Measurements from ENCODE around the gene TMEM253. TPM values are rescaled to one million over a fixed set of nuclear protein-coding genes. Genes with fewer than 3 reads are reported as not detected.
A peak's percentile ranks its signal among the peaks of the same experiment; 100 is the strongest.

Gene TMEM253
- 1 to 10 TPM in 2 of 3 donors, under 1 TPM in 1; 0.83 to 1.7 (median 1.0) TPM for polyA plus RNA-seq (ENCODE audit: insufficient read length in 3 of 3)

GRCh38 chr14:21100931-21101330, at the start of gene TMEM253:
TMEM253 (plus strand) TSS chr14:21101066; CDS start chr14:21101344, 278 bp downstream.
- no peak for DNase-seq (ENCODE audit: low read depth in 3 of 3, low spot score in 2 of 3)

GRCh38 chr14:21053184-21054122, 47.4 kb upstream of the TMEM253 start:
- no peak for DNase-seq (ENCODE audit: low read depth in 3 of 3, low spot score in 2 of 3)

DNA sequence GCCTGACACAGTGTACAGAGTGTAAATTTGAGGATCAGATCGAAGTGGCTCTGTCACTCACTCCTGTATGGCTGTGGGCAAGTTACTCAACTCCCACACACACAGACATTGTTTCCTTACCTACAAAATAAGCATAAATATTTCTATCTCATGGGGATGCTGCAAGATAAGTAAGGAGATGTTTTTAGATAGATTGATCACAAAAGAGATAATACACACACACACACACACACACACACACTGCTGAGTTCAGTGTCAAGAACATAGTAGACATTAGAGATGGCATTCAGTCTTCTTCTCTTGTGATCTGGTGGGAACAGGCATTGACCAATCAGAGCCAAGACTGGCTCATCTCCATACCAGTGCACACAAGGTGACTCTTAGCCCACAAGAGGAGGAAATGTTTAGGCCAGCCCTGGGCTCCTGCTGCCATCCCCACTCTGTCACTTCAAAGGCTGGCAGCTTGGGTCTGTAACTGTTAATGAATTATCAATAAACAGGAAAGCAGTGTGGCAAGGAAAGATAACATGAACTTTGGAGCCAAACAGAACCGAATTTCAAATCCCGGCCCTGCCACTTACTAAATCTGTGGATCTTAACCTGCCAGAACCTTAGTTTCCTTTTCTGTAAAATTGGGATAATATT, 46.6 kb upstream of the TMEM253 start:
- DNase-seq (ENCODE audit: low read depth in 3 of 3, low spot score in 2 of 3), result no peak

GRCh38 chr14:21054768-21055145, 46.1 kb upstream of the TMEM253 start:
- no peak for DNase-seq (ENCODE audit: low read depth in 3 of 3, low spot score in 2 of 3)

- DNase-seq (ENCODE audit: low read depth in 3 of 3, low spot score in 2 of 3), result no peak
Observed at GRCh38 chr14:21055432-21056117, 45.3 kb upstream of the TMEM253 start.

GRCh38 chr14:21056520-21057163, 44.2 kb upstream of the TMEM253 start:
- DNase-seq (ENCODE audit: low read depth in 3 of 3, low spot score in 2 of 3), result no peak

DNA sequence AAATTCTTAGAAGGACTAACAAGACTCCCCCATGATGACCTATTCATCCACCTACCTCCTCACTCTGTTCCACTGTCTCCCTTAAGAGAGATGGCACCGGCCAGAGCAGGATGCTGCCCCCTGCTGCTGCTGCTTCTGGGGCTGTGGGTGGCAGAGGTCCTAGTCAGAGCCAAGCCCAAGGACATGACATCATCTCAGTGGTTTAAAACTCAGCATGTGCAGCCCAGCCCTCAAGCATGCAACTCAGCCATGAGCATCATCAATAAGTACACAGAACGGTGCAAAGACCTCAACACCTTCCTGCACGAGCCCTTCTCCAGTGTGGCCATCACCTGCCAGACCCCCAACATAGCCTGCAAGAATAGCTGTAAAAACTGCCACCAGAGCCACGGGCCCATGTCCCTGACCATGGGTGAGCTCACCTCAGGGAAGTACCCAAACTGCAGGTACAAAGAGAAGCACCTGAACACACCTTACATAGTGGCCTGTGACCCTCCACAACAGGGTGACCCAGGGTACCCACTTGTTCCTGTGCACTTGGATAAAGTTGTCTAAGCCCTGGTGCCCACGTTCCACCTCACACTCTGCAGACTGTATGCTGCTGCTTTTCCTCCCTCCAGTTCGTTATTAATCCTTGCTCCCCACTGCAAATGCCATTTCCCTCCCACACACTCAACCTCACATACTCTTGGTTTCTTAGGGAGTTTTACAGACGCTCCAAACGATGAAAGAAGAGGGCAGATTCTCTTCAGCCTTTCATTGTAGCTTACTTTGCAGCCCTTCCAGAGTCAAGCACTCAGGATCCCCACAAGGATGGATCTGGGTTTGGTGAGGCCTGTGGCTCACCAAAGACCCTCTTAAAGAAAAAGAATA, 42.8 kb upstream of the TMEM253 start, which contains the start of gene RNASE8:
Gene RNASE8, plus strand, starts transcription at position 20 of the 873 bp plus-strand sequence. Its CDS starts 71 bp downstream, at position 91.
- DNase-seq (ENCODE audit: low read depth in 3 of 3, low spot score in 2 of 3), result no peak

DNA sequence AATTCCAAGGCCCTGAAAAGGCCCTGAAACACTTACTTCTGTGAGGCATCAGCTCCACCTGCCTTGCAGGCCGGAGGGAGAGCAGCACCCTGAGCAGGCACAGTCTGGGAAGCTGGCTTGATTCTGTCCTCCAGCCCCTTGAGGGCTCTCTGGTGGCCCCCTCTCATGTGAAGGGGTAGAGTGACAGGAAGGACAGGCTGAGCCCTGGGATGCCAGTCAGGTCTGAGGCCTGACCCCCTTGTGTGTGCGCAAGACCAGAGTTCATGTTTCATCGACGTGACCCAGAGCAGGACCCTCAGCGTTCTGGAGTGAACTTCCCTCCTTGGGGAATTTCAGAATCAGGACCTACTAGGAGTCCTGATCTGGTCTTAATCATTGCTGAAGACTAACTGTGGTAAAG, 42.0 kb upstream of the TMEM253 start:
- DNase-seq (ENCODE audit: low read depth in 3 of 3, low spot score in 2 of 3), result no peak

DNA sequence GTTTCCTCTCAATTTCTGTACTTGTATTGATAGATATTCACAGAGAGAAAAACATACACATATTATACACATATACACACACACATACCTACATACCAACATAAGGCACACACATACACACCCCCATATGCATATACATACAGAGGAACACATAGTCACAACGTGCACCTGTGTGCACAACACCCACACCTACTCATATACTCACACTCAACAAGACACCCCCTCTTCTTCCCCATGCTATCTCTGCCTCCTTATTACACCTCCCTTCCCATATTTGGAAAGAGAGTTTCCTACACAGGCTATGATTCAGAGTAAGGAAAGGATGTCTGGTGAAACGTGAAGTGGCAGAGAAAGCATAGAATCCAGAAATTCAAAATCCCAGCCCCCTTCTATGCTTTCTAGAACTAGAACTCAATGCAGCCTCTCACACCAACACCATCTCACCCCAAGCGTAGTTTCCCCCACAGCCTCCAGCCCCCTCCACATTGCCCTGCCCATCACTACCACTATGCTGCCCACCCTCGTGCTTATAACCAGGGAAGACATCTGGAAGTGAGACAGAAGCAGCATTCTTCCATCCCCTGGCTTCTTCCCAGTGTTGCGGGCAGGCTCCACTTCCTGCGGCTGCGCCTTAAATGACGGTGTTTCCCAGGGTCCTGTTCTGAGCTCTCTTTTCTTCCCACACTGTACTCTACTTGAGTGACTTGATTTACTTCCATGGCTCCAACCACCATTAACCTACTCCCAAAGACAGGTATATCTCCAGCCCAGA, 40.8 kb upstream of the TMEM253 start:
- DNase-seq (ENCODE audit: low read depth in 3 of 3, low spot score in 2 of 3), result no peak

GRCh38 chr14:21060614-21061346, 40.1 kb upstream of the TMEM253 start:
- no peak for DNase-seq (ENCODE audit: low read depth in 3 of 3, low spot score in 2 of 3)

DNA sequence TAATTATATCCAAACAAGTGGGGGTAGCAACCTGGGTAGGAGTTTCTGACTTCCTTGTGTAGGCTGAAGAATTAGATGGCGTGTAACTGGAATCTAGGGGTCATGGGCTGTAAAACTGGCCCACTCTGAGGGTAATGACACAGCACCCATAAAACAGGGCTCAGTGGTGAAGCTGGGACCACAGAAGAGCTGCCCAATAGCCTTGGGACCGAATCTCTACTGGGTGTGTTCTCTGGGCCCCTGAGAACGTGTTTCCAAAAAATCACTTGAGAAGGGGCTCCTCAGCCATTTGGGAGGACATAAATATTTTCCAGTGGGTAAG, 39.6 kb upstream of the TMEM253 start:
- no peak for DNase-seq (ENCODE audit: low read depth in 3 of 3, low spot score in 2 of 3)

DNA sequence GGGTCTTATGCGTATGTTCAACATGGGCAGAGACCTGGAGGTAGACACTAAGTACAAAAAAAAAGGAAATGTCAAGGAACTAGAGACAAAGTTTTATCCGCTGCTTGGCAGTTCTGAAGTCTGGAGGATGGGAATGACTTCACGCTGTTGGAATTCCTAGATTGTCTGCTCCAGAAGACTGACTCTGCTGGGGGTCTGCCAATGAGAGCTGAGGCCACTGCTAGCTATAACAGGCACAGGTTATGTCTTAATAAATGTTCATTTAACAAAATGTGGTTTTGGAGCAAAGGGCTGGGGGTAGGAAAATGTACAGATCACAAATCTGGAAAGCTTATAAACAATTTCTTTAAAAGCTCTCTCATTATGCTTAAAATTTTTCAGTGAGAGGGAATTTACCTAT, 37.4 kb upstream of the TMEM253 start:
- no peak for DNase-seq (ENCODE audit: low read depth in 3 of 3, low spot score in 2 of 3)

- no peak for DNase-seq (ENCODE audit: low read depth in 3 of 3, low spot score in 2 of 3)
Observed at GRCh38 chr14:21066882-21067502, 33.9 kb upstream of the TMEM253 start.

DNA sequence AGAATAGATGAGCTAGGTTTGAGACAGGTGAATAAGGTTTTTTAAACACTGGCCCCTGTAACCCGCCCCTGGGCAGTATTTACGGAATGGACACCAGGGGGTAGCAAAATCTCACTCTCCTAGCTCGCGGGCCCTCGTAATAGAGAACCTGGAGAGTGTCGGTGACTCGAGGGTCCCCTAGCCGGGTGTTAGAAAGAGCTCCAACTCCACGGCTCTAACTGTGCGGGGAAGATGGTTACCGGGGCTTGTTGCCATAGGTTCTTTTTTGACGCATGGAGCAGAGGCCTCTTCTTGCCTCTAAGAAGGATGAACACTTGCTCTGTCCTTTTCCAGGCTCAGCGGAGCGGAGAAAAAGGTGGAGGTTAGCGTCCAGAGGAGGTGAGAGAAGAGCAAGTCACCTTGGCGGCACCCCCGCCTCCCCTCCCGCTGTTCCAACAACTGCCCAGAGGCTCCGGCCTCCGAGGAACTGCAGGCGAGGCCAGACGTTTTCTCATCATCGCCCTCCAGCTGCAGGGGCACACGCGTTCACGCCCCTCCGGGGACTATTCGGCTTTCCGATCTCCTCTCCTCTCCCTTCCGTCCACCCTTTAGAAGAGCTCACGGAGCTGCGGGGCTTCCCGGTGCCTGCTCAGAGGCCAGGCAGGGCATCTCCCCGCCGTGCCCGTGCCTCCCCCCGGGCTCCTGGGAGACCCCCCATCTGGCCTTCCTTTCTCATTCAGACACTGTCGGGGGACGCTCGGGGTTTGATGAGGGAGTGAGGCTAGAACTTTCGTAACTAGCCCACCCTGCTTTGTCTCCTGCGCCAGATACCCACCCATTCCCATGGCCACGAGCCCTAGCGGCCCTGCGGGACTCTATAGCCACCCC, 32.1 kb upstream of the TMEM253 start:
- peak in 1 of 3 donors; percentile 57 for DNase-seq (ENCODE audit: low read depth in 3 of 3, low spot score in 2 of 3)

DNA sequence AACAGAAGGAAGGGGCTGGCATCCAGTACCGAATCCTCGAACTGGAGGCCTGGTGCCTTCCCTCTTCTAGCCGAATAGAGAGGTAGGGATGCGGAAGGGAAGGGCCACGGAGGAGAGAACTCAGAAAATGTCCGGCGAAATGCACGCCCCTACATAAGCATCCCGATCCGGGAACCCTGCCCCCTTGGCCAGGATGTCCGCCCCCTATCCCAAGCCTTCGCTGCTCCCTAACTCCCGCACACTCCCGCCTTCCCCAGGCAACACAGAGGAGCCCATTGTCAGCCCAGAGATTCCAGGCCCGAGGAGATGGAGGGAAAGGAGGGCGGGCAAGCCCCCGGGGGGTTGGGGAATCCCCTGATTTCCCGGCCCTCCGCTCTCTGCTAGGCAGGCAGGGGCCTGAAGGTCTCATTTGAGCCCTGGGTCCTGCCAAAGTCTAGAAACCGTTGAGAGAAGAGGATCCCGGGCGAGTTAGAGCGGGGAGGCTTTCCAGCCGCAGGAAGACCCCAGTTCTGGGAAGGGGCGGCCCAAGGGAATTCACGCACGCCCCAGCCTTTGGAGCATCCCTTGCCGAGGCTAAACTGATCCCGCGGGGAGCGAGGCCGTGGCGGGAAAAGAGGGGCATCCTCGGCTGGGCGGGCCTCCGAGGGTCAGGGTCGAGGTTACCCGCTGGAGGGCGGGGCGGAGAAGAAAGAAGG, 31.3 kb upstream of the TMEM253 start:
- DNase-seq (ENCODE audit: low read depth in 3 of 3, low spot score in 2 of 3), result peak in 2 of 3 donors; percentile 33 to 39

DNA sequence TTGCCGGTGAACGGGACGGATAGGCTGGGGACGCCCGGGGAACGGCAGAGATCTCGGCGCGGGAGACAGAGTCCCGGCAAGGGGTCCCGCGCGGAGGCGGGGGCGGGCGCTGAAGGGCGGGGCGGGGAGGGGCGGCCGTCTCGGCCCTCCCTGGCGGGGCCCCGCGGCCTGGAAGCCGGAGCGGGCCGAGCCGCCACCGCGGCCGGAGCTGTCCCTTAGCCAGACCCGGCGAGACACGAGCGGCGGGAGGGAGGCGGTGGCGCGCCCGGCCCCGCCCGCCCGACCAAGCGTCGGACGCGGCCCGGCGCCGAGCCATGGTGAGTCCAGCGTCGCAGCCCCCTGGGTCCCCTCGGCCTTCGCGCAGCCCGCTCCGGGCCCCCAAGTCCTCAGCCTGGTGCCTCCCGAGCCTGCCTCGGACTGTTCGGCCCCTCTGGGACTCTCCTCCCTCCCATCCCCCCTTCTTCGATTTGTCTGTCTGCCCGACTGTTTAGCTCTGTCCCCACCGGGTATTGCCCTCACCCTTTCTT, 30.7 kb upstream of the TMEM253 start, which contains the start of gene ARHGEF40:
Gene ARHGEF40, plus strand, starts transcription at position 222 of the 527 bp plus-strand sequence. Its CDS starts 93 bp downstream, at position 315.
- peak in 1 of 3 donors; percentile 48 for DNase-seq (ENCODE audit: low read depth in 3 of 3, low spot score in 2 of 3)

All from right renal cortex interstitium (tissue), 3 donors.